Activated naive CD8-positive, alpha-beta T cell treated with anti-CD3 and anti-CD28 coated beads, Interleukin-2, amount 50 U/mL, for 16 hours (primary cell): ENCODE data around the gene SLC66A2.
"Not testable (repeated sequence)": the region's sequence is repeated elsewhere in the genome, so short reads cannot be mapped to it uniquely, and the experiment has no call there.

Experiments
- DNase-seq: peaks from one replicate; pipeline ENCODE4 v3.0.0-alpha.2; 2020; ENCODE audit warnings: low read depth, low spot score

Gene SLC66A2

GRCh38 chr18:79883461-79884293 is 67.8 kb downstream of the SLC66A2 start:
- DNase-seq = no peak

- no peak for DNase-seq
Observed at GRCh38 chr18:79882522-79883241, 68.8 kb downstream of the SLC66A2 start.

GRCh38 chr18:79881695-79882094 is 69.8 kb downstream of the SLC66A2 start:
- DNase-seq = no peak

GRCh38 chr18:79879566-79879965 is 71.9 kb downstream of the SLC66A2 start:
- DNase-seq = no peak

GRCh38 chr18:79878741-79879378 is 72.6 kb downstream of the SLC66A2 start:
- DNase-seq = no peak

GRCh38 chr18:79878246-79878645 is 73.2 kb downstream of the SLC66A2 start:
- DNase-seq = not testable (repeated sequence)

- DNase-seq = no peak
Observed at GRCh38 chr18:79877163-79878091, 74.0 kb downstream of the SLC66A2 start.

GRCh38 chr18:79876497-79876896 is 75.0 kb downstream of the SLC66A2 start:
- no peak for DNase-seq

GRCh38 chr18:79875931-79876461 is 75.5 kb downstream of the SLC66A2 start:
- no peak for DNase-seq

GRCh38 chr18:79875531-79875919 is 75.9 kb downstream of the SLC66A2 start:
- DNase-seq = no peak

- no peak for DNase-seq
Observed at GRCh38 chr18:79874553-79875530, 76.6 kb downstream of the SLC66A2 start.

GRCh38 chr18:79873449-79874110 is 77.9 kb downstream of the SLC66A2 start:
- no peak for DNase-seq

- DNase-seq = no peak
Observed at GRCh38 chr18:79872527-79873444, 78.7 kb downstream of the SLC66A2 start.

GRCh38 chr18:79871481-79872091 is 79.9 kb downstream of the SLC66A2 start:
- no peak for DNase-seq

GRCh38 chr18:79871026-79871390 is 80.4 kb downstream of the SLC66A2 start:
- DNase-seq = no peak

GRCh38 chr18:79870301-79871025 is 81.0 kb downstream of the SLC66A2 start:
- DNase-seq = no peak

GRCh38 chr18:79869591-79870300 is 81.7 kb downstream of the SLC66A2 start:
- DNase-seq = no peak
